MCF 10A (cell line): ENCODE results near the gene CTNND1. TPM values are rescaled to one million over a fixed set of nuclear protein-coding genes. Genes with fewer than 3 reads are reported as not detected.
A peak's percentile ranks its signal among the peaks of the same experiment; 100 is the strongest.

Experiments used
- BruUV-seq: library from RNA; stranded (reverse); fragments of 400-500 nt; replicated peaks from 2 replicates; lab custom pipeline; 2021; lab: Mats Ljungman, UMichigan
- CTCF ChIA-PET: fragments of 300-600 bp; sonication (Branson Sonifier 250); formaldehyde crosslinking; extraction: SDS; loops from one replicate; lab custom pipeline; 2021; ENCODE audit warnings: antibody characterized with exemption, inconsistent platforms; lab: Yijun Ruan, JAX
- POLR2A ChIA-PET: fragments of 300-600, 350-650 bp; sonication (Branson Sonifier 250); formaldehyde crosslinking; extraction: SDS; loops from one replicate; lab custom pipeline; 2020; ENCODE audit warnings: antibody characterized with exemption, inconsistent platforms; lab: Yijun Ruan, JAX
- DNase-seq: peaks from one replicate; pipeline ENCODE4 v3.0.0-alpha.2; 2018; ENCODE audit not compliant: unreplicated experiment
- H3K27ac Mint-ChIP-seq: one replicate; pipeline ENCODE4 v1.8.0; 2022; ENCODE audit warnings: mild to moderate bottlenecking, low read depth, mixed read lengths; ENCODE audit not compliant: unreplicated experiment
- H3K27me3 Mint-ChIP-seq: one replicate; pipeline ENCODE4 v1.8.0; 2022; ENCODE audit warnings: mixed read lengths; ENCODE audit not compliant: insufficient read depth, unreplicated experiment
- H3K36me3 Mint-ChIP-seq: one replicate; pipeline ENCODE4 v1.8.0; 2022; ENCODE audit warnings: mild to moderate bottlenecking, moderate library complexity, mixed read lengths; ENCODE audit not compliant: insufficient read depth, unreplicated experiment
- H3K4me1 Mint-ChIP-seq: one replicate; pipeline ENCODE4 v1.8.0; 2022; ENCODE audit warnings: mixed read lengths; ENCODE audit not compliant: insufficient read depth, unreplicated experiment
- H3K4me3 Mint-ChIP-seq: one replicate; pipeline ENCODE4 v1.8.0; 2022; ENCODE audit warnings: mild to moderate bottlenecking, moderate library complexity, mixed read lengths; ENCODE audit not compliant: unreplicated experiment
- H3K9me3 Mint-ChIP-seq: one replicate; pipeline ENCODE4 v1.8.0; 2022; ENCODE audit warnings: mixed read lengths; ENCODE audit not compliant: unreplicated experiment
- CTCF ChIP-seq: fragments of 200-600 bp; IDR thresholded peaks from one replicate; pipeline ENCODE4 v1.8.0; 2022; ENCODE audit warnings: antibody characterized with exemption, mild to moderate bottlenecking; ENCODE audit not compliant: unreplicated experiment
- intact Hi-C: fragments of 100-400 bp; cut with micrococcal nuclease; formaldehyde crosslinking; loops from 2 replicates; pipeline ENCODE4 v1.14.1; 2022
- total RNA-seq: library from RNA; stranded (reverse); gene quantifications from 2 replicates; pipeline ENCODE4 v1.2.3, GENCODE V29; 2022

CTNND1 gene
- total RNA-seq, 1 experiment from 2014 or later, result 114 TPM

- DNase-seq, result no peak
- Mint-ChIP-seq H3K27ac (peak overlapping the region; percentile 96), H3K36me3 (no peaks in the 10 kb centered on the region), H3K4me3 (peak overlapping the region; percentile 83), H3K4me1 (peaks cover 27% of the 10 kb centered on the region), H3K27me3 (no peaks in the 10 kb centered on the region), H3K9me3 (no peaks in the 10 kb centered on the region)
- TF ChIP-seq CTCF, result no peak
- intact Hi-C loops, result loop anchor here (5.0 kb wide), 1 partner anchor 293 kb away; no protein-coding TSS in a partner anchor
- ChIA-PET POLR2A (interaction anchor here (0.7 to 9.6 kb wide), 10 partner anchors 13 to 1172 kb away, joined by 3 to 285 read pairs (median 26); partner anchors contain the start of genes MED19, SELENOH, TMX2 and ZDHHC5), CTCF (interaction anchor here (0.6 to 12.8 kb wide), 11 partner anchors 8 to 805 kb away, joined by 3 to 312 read pairs (median 6); partner anchors contain the start of gene BTBD18)
- BruUV-seq, result no TSS peak
These were observed 2.4 kb downstream of the CTNND1 start for GRCh38 chr11:57764021-57764420.

GRCh38 chr11:57764566-57764965 is 3.0 kb downstream of the CTNND1 start:
- TF ChIP-seq CTCF, result no peak
- no TSS peak for BruUV-seq
- peak overlapping the region; percentile 83 for H3K4me3 Mint-ChIP-seq
- H3K4me1 Mint-ChIP-seq, result peaks cover 32% of the 10 kb centered on the region
- CTCF ChIA-PET, result interaction anchor here (0.6 to 12.8 kb wide), 15 partner anchors 7 to 805 kb away, joined by 3 to 312 read pairs (median 4); partner anchors contain the start of gene BTBD18
- intact Hi-C loops, result loop anchor here (5.0 kb wide), 1 partner anchor 293 kb away; no protein-coding TSS in a partner anchor
- H3K36me3 Mint-ChIP-seq, result no peaks in the 10 kb centered on the region
- no peaks in the 10 kb centered on the region for H3K27me3 Mint-ChIP-seq
- peak overlapping the region; percentile 96 for H3K27ac Mint-ChIP-seq
- no peaks in the 10 kb centered on the region for H3K9me3 Mint-ChIP-seq
- POLR2A ChIA-PET, result interaction anchor here (0.7 to 9.6 kb wide), 10 partner anchors 13 to 97 kb away, joined by 3 to 285 read pairs (median 25); partner anchors contain the start of genes MED19, SELENOH, TMX2 and ZDHHC5
- DNase-seq, result no peak

GRCh38 chr11:57764972-57765371 is 3.4 kb downstream of the CTNND1 start:
- H3K9me3 Mint-ChIP-seq, result no peaks in the 10 kb centered on the region
- CTCF ChIA-PET, result interaction anchor here (0.6 to 12.8 kb wide), 12 partner anchors 13 to 759 kb away, joined by 3 to 312 read pairs (median 4); partner anchors contain the start of gene BTBD18
- DNase-seq, result no peak
- peaks cover 35% of the 10 kb centered on the region for H3K4me1 Mint-ChIP-seq
- TF ChIP-seq CTCF, result no peak
- no peaks in the 10 kb centered on the region for H3K27me3 Mint-ChIP-seq
- H3K27ac Mint-ChIP-seq, result peak overlapping the region; percentile 96
- intact Hi-C loops, result loop anchor here (5.0 kb wide), 1 partner anchor 292 kb away; no protein-coding TSS in a partner anchor
- H3K4me3 Mint-ChIP-seq, result peak overlapping the region; percentile 83
- no TSS peak for BruUV-seq
- H3K36me3 Mint-ChIP-seq, result no peaks in the 10 kb centered on the region
- POLR2A ChIA-PET, result interaction anchor here (0.7 to 9.6 kb wide), 8 partner anchors 12 to 97 kb away, joined by 3 to 285 read pairs (median 64); partner anchors contain the start of genes MED19, SELENOH, TMX2 and ZDHHC5

GRCh38 chr11:57770793-57771192 is 9.2 kb downstream of the CTNND1 start:
- no TSS peak for BruUV-seq
- POLR2A ChIA-PET, result interaction anchor here (1.2 to 2.6 kb wide), 3 partner anchors 8 to 17 kb away, joined by 5 to 10 read pairs (median 6); no protein-coding TSS in a partner anchor
- no peak overlapping the region for H3K27ac Mint-ChIP-seq
- no peak for DNase-seq
- no peaks in the 10 kb centered on the region for H3K27me3 Mint-ChIP-seq
- H3K36me3 Mint-ChIP-seq, result peaks cover 28% of the 10 kb centered on the region
- H3K4me3 Mint-ChIP-seq, result no peak overlapping the region
- no peak for TF ChIP-seq CTCF
- intact Hi-C loops, result no loop called here
- peaks cover 44% of the 10 kb centered on the region for H3K4me1 Mint-ChIP-seq
- CTCF ChIA-PET, result interaction anchor here (0.6 to 1.4 kb wide), 5 partner anchors 9 to 804 kb away, joined by 3 to 7 read pairs (median 3); partner anchors contain the start of gene CTNND1
- no peaks in the 10 kb centered on the region for H3K9me3 Mint-ChIP-seq
